Breast epithelium (tissue), 4 donors: ENCODE data around the gene KDM4C. TPM values are rescaled to one million over a fixed set of nuclear protein-coding genes. Genes with fewer than 3 reads are reported as not detected.

Experiments used
- DNase-seq, 2 donors: peaks; one replicate each; pipeline ENCODE4 v3.0.0-alpha.2; 2019; ENCODE audit warnings: low spot score in 2 of 2
- H3K27ac ChIP-seq, 2 donors: fragments of 200-600 bp; sonication (generic) in 1 of 2; one replicate each; pipeline ENCODE4 v1.5.1; 2016 to 2019; ENCODE audit warnings: mild to moderate bottlenecking in 1 of 2
- H3K27me3 ChIP-seq, 2 donors: fragments of 200-600 bp; sonication (generic) in 1 of 2; one replicate each; pipeline versions ENCODE4 v1.5.1 to v1.6.0; 2017 to 2019; ENCODE audit warnings: control low read depth in 1 of 2, mild to moderate bottlenecking in 1 of 2
- H3K36me3 ChIP-seq: fragments of 200-600 bp; one replicate; pipeline ENCODE4 v1.5.1; 2019
- H3K4me1 ChIP-seq, 2 donors: fragments of 200-600 bp; sonication (generic); one replicate each; pipeline ENCODE4 v1.5.1; 2016 to 2019; ENCODE audit warnings: control low read depth in 1 of 2
- H3K4me3 ChIP-seq, 3 donors: fragments of 200-600 bp; sonication (generic); 1 replicate in 2 of 3; 2 replicates in 1 of 3; pipeline ENCODE4 v1.5.1; 2016 to 2019; ENCODE audit warnings: mild to moderate bottlenecking in 3 of 3, moderate library complexity in 2 of 3
- H3K9me3 ChIP-seq, 2 donors: fragments of 200-600 bp; sonication (generic) in 1 of 2; one replicate each; pipeline ENCODE4 v1.5.1; 2016 to 2019; ENCODE audit warnings: control low read depth in 1 of 2
- POLR2A ChIP-seq: fragments of 450-650 bp; IDR thresholded peaks from one replicate; pipeline ENCODE4 v1.6.1; 2016; ENCODE audit warnings: antibody characterized with exemption, mild to moderate bottlenecking, moderate library complexity
- POLR2AphosphoS5 ChIP-seq, 3 donors: sonication (generic); formaldehyde crosslinking; IDR thresholded peaks; one replicate each; pipeline ENCODE4 v1.6.1; 2017; ENCODE audit warnings: antibody characterized with exemption in 3 of 3
- intact Hi-C: fragments of 100-400 bp; cut with DNase I; formaldehyde crosslinking; loops from one replicate; pipeline ENCODE4 v1.15.1; 2023; ENCODE audit warnings: low total_unique reads
- total RNA-seq, 3 donors: library from RNA; depleted of rRNA; stranded (reverse); fragments of >200 nt; gene quantifications; one replicate each; pipeline ENCODE4 v1.1.0, GENCODE V29; 2016
- TF ChIP-seq, protein P1 (sequence below), 3 donors: fragments of 450-650 bp; IDR thresholded peaks; one replicate each; pipeline ENCODE4 v1.5.1; 2016 to 2017; ENCODE audit warnings: antibody characterized with exemption in 3 of 3, mild to moderate bottlenecking in 3 of 3, moderate library complexity in 3 of 3

Gene KDM4C
- total RNA-seq, 3 donors from 2014 or later, result 37.8 to 80.9 (median 60.0) TPM

DNA sequence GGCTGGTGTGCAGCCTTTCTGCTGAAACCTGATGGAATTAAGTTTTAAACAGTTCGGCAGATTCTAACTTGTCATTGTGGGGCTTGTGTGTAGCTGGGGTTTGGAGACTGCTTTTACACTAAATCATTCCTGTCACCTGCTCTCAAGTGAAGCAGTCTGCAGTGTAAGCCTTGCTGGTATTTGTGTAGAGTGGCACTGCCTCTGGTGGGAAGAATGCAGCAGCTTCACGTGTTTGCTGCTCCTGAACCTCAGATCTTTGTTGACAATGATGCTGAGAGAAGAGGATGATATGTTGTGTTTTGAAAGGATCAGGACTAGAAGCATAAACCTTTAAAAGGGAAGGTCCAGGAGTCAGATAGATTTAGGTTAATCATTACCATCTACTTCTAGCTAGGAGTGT lies 88.1 kb downstream of the KDM4C start:
- Histone ChIP-seq H3K4me1 (no peaks in the 10 kb centered on the region), H3K9me3 (no peaks in the 10 kb centered on the region), H3K36me3 (no peaks in the 10 kb centered on the region), H3K4me3 (no peak overlapping the region), H3K27ac (no peak overlapping the region), H3K27me3 (no peaks in the 10 kb centered on the region)
- intact Hi-C loops, result no loop called here
- DNase-seq, result no peak
- TF ChIP-seq POLR2AphosphoS5 (IDR thresholded peaks at IDR 0.05) (no peak), POLR2A (no peak)
- TF ChIP-seq, protein P1, sequence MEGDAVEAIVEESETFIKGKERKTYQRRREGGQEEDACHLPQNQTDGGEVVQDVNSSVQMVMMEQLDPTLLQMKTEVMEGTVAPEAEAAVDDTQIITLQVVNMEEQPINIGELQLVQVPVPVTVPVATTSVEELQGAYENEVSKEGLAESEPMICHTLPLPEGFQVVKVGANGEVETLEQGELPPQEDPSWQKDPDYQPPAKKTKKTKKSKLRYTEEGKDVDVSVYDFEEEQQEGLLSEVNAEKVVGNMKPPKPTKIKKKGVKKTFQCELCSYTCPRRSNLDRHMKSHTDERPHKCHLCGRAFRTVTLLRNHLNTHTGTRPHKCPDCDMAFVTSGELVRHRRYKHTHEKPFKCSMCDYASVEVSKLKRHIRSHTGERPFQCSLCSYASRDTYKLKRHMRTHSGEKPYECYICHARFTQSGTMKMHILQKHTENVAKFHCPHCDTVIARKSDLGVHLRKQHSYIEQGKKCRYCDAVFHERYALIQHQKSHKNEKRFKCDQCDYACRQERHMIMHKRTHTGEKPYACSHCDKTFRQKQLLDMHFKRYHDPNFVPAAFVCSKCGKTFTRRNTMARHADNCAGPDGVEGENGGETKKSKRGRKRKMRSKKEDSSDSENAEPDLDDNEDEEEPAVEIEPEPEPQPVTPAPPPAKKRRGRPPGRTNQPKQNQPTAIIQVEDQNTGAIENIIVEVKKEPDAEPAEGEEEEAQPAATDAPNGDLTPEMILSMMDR (IDR thresholded peaks at IDR 0.05), result no peak

DNA sequence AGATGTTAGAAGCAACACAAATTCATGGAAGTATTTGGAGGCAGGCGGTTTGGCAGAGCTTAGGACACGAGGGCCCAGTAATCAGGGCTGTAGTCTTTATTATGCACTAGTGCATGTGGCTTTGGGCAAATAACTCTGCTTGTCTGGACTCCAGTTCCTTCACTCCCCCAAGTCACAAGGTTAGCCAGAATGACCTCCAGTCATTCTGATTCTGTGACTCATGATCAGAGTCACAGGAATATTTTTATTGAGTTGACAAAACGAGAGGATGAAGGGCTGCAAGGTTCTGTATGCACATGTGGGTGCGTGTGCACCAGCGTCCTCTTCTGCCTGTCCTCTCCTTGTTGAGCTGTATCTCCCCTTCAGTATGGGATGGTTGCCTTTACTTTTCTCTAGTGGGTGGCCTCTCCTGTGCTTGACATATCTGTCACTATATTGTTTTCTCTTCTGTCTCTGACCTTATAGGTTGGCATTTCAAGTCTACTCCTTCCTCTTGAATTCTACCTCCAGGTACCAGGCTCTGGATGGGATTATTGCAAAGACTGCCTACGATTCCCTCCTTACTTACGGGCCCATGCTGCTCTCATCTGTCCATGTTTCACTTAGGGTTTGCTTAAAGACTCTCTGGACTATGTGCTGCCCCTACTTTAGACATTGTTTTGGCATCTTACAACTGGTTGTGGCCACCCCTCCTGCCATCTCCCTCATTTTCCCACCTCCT lies 94.6 kb downstream of the KDM4C start:
- no peaks in the 10 kb centered on the region for H3K9me3 ChIP-seq
- TF ChIP-seq, protein P1 (IDR thresholded peaks at IDR 0.05), result no peak
- TF ChIP-seq POLR2A, result no peak
- TF ChIP-seq POLR2AphosphoS5 (IDR thresholded peaks at IDR 0.05), result no peak
- H3K4me3 ChIP-seq, result no peak overlapping the region
- H3K4me1 ChIP-seq, result no peaks in the 10 kb centered on the region
- intact Hi-C loops, result no loop called here
- no peaks in the 10 kb centered on the region for H3K36me3 ChIP-seq
- no peak for DNase-seq
- no peak overlapping the region for H3K27ac ChIP-seq
- H3K27me3 ChIP-seq, result no peaks in the 10 kb centered on the region

DNA sequence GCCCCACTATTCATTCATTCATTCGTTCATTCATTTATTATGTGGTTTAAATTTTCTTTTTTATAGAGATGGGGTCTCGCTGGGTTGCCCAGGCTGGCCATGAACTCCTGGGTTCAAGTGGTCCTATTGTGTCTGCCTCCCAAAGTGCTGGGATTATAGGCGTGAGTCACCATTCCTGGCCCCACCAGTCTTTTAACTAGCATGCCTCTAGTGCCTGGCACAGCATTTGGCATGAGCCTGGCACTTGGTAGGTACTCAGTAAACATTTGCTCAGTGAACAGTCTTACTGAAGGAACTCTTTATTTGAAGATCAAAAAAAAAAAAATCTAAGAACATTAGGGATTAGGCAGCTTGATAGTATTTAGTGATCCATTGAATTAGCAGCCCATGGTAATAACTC lies 98.1 kb downstream of the KDM4C start:
- no peaks in the 10 kb centered on the region for H3K36me3 ChIP-seq
- no peak for DNase-seq
- H3K4me3 ChIP-seq, result no peak overlapping the region
- H3K27me3 ChIP-seq, result no peaks in the 10 kb centered on the region
- TF ChIP-seq, protein P1 (IDR thresholded peaks at IDR 0.05), result no peak
- TF ChIP-seq POLR2AphosphoS5 (IDR thresholded peaks at IDR 0.05) (no peak), POLR2A (no peak)
- no peaks in the 10 kb centered on the region for H3K4me1 ChIP-seq
- intact Hi-C loops, result no loop called here
- H3K27ac ChIP-seq, result no peak overlapping the region
- H3K9me3 ChIP-seq, result no peaks in the 10 kb centered on the region

DNA sequence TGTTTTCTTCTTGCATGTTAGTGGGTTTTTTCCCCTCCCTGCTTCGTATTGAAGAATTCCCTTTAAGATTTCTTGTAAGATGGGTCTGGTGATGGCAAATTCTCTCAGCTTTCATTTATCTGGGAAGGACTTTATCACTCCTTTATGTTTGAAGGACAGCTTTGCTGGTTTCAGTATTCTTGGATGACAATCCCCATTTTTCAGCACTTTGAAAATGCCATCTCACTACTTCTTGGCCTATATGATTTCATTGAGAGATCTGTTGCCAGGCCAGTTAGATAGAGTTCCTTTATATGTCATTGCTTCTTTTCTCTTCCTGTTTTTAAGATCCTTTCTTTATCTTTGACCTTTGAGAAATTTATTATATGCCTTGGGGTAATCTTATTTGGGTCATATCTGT lies 106.3 kb downstream of the KDM4C start:
- Histone ChIP-seq H3K9me3 (peaks cover 15 to 16% of the 10 kb centered on the region in 2 donors), H3K4me3 (no peak overlapping the region), H3K27me3 (no peaks in the 10 kb centered on the region), H3K27ac (no peak overlapping the region), H3K36me3 (no peaks in the 10 kb centered on the region), H3K4me1 (no peaks in the 10 kb centered on the region)
- intact Hi-C loops, result no loop called here
- DNase-seq, result no peak
- TF ChIP-seq POLR2A (no peak), POLR2AphosphoS5 (IDR thresholded peaks at IDR 0.05) (no peak)
- TF ChIP-seq, protein P1 (IDR thresholded peaks at IDR 0.05), result no peak

DNA sequence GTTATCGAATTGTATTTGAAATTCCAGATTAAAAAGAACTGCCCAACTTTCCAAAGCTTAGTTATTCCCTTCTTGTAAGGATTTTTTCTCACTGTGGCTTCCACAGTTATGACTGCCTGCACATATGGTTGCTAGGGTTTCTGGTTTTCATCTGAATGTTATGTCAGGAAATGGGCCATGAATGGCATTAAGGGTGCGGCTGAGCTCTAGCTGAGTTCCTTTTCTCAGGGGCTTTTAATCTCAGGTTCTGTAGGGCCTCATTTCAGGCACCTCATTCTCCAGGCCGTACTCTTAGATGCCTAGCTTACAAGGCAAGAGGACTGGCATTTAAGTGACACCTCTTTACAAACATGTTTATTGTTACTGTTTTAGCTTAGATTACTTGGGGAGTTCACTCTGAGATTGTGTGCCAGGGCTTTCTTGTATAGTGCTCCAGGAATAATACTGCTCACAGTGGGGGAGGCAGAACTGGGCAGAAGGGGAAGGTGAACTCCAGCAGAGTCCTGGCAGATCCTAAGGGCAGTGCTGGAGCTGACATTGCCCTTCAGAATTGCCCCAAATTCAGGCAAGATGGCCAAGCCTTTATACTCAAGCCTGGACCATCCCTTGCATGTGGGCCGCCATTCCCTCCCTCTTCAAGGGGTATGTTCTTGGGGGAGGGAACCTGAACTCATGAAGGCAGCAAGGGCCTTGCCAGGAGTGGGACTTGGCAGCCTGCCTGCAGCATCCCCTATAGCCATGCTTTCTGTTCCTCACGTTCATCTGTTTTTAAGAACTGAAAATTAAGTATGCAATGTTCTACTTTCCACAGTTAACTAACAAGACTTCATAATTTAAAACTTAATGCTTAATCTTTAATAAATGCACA lies 111.5 kb downstream of the KDM4C start:
- intact Hi-C loops, result no loop called here
- no peak overlapping the region for H3K4me3 ChIP-seq
- no peaks in the 10 kb centered on the region for H3K4me1 ChIP-seq
- H3K36me3 ChIP-seq, result no peaks in the 10 kb centered on the region
- no peak overlapping the region for H3K27ac ChIP-seq
- no peaks in the 10 kb centered on the region for H3K27me3 ChIP-seq
- no peak for DNase-seq
- peaks cover 4% of the 10 kb centered on the region in 2 donors for H3K9me3 ChIP-seq
- TF ChIP-seq, protein P1 (IDR thresholded peaks at IDR 0.05), result no peak
- TF ChIP-seq POLR2AphosphoS5 (IDR thresholded peaks at IDR 0.05) (no peak), POLR2A (no peak)
